ENCODE results near the gene EDN3.

DNA sequence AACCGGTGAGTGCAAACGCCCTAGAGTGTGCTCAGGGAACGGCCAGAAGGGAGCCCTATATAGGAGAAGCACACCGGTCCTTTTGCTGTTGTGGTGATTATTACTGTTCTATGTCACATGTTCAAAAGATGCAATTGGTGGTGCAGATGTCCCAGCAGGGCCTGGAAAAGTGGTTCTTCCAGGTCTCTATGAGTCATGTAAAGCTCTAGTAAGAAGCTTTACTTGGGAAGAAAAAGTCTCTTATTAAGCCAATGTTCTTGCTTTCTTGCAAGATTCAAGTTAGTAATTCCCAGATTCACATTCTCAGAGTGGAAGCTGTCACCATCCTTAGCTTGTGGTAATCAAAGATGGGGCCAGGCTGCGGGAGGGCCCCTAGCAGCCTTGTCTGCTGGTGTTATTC, 23.3 kb downstream of the EDN3 start:
- TF ChIP-seq EZH2 (IDR thresholded peaks at IDR 0.05; ENCODE audit: borderline replicate concordance) = no peak
- TF ChIP-seq, protein P1, sequence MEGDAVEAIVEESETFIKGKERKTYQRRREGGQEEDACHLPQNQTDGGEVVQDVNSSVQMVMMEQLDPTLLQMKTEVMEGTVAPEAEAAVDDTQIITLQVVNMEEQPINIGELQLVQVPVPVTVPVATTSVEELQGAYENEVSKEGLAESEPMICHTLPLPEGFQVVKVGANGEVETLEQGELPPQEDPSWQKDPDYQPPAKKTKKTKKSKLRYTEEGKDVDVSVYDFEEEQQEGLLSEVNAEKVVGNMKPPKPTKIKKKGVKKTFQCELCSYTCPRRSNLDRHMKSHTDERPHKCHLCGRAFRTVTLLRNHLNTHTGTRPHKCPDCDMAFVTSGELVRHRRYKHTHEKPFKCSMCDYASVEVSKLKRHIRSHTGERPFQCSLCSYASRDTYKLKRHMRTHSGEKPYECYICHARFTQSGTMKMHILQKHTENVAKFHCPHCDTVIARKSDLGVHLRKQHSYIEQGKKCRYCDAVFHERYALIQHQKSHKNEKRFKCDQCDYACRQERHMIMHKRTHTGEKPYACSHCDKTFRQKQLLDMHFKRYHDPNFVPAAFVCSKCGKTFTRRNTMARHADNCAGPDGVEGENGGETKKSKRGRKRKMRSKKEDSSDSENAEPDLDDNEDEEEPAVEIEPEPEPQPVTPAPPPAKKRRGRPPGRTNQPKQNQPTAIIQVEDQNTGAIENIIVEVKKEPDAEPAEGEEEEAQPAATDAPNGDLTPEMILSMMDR (IDR thresholded peaks at IDR 0.05; ENCODE audit: poor library complexity) = no peak
